ENCODE measurements around the gene LANCL2.

- TF ChIP-seq CTCF (IDR thresholded peaks at IDR 0.05) = no peak
- no peak for TF ChIP-seq POLR2A (IDR thresholded peaks at IDR 0.05)
Measured at GRCh38 chr7:55387062-55387965, 22.2 kb downstream of the LANCL2 start.

Data from uterus (tissue), 2 donors.